Mucosa of descending colon (tissue), 3 donors: ENCODE data around the gene NFIC. TPM values are rescaled to one million over a fixed set of nuclear protein-coding genes. Genes with fewer than 3 reads are reported as not detected.

Source experiments
- ATAC-seq: fragments of 200-7000 bp; cut with Tn5 transposase; one replicate; pipeline ENCODE4 v1.9.1; 2020; ENCODE audit warnings: mild to moderate bottlenecking, moderate library complexity
- DNase-seq, 3 donors: peaks; one replicate each; pipeline ENCODE4 v3.0.0-alpha.2; 2020
- H3K36me3 ChIP-seq: fragments of 200-600 bp; one replicate; pipeline ENCODE4 v1.8.0; 2021; ENCODE audit warnings: low read depth, mild to moderate bottlenecking
- H3K4me1 ChIP-seq: fragments of 200-600 bp; one replicate; pipeline ENCODE4 v1.8.0; 2021; ENCODE audit warnings: low read depth, mild to moderate bottlenecking
- H3K4me3 ChIP-seq: fragments of 200-600 bp; one replicate; pipeline ENCODE4 v1.8.0; 2021; ENCODE audit warnings: mild to moderate bottlenecking
- H3K9me3 ChIP-seq: fragments of 200-600 bp; one replicate; pipeline ENCODE4 v1.8.0; 2021; ENCODE audit warnings: mild to moderate bottlenecking
- CTCF ChIP-seq: fragments of 200-600 bp; IDR thresholded peaks from one replicate; pipeline ENCODE4 v1.8.0; 2022; ENCODE audit warnings: antibody characterized with exemption, mild to moderate bottlenecking
- intact Hi-C, 2 donors: fragments of 100-400 bp; cut with DNase I in 1 of 2; cut with micrococcal nuclease in 1 of 2; formaldehyde crosslinking; loops; one replicate each; pipeline versions ENCODE4 v1.11.0 to v1.11.1; 2022; cut with DNase I, micrococcal nuclease
- total RNA-seq, 3 donors: library from RNA; stranded (reverse); fragmentation: NEBNext Ultra II Directional in 2 of 3; extraction: Animal tissue kit (Norgen Biotek cat#: 25700) in 2 of 3; gene quantifications; one replicate each; pipeline versions ENCODE4 v1.2.1 to v1.2.4, GENCODE V29; 2021 to 2023
- donor health status: DM: no; HTN: no; CAD: no; lungs with moderate emphysema.
- donor health status: DM: no; HTN: no; CAD: no.
- donor health status: DM: no; HTN: yes; CAD: no.

NFIC gene
- total RNA-seq, 3 donors from 2014 or later, result 38.4 to 210 (median 79.3) TPM

- intact Hi-C loops, result loop anchor here (5.0 kb wide), 2 partner anchors 143 to 163 kb away; no protein-coding TSS in a partner anchor
- ATAC-seq, result no peak
Measured at GRCh38 chr19:3470500-3471128, 104.2 kb downstream of the NFIC start.

GRCh38 chr19:3471954-3472655 lies 105.7 kb downstream of the NFIC start:
- Histone ChIP-seq H3K4me3 (no peak overlapping the region), H3K36me3 (no peaks in the 10 kb centered on the region), H3K4me1 (peaks cover 10% of the 10 kb centered on the region), H3K9me3 (no peaks in the 10 kb centered on the region)
- peak; percentile 37 for ATAC-seq
- peak; percentile 62 for TF ChIP-seq CTCF
- peak in 2 of 3 donors; percentile 49 to 61 for DNase-seq
- intact Hi-C loops, result loop anchor here (5.0 kb wide), 2 partner anchors 145 to 165 kb away; no protein-coding TSS in a partner anchor

More at GRCh38 chr19:3470500-3471128, 104.2 kb downstream of the NFIC start:
- no peaks in the 10 kb centered on the region for H3K9me3 ChIP-seq
- H3K36me3 ChIP-seq, result no peaks in the 10 kb centered on the region
- TF ChIP-seq CTCF, result no peak
- H3K4me1 ChIP-seq, result peaks cover 10% of the 10 kb centered on the region
- DNase-seq, result no peak
- no peak overlapping the region for H3K4me3 ChIP-seq

- H3K4me3 ChIP-seq, result no peak overlapping the region
- no peak for TF ChIP-seq CTCF
Measured at GRCh38 chr19:3474010-3474409, 107.6 kb downstream of the NFIC start.

GRCh38 chr19:3474614-3475013 lies 108.2 kb downstream of the NFIC start:
- intact Hi-C loops, result loop anchor here (5.0 kb wide), 2 partner anchors 147 to 167 kb away; no protein-coding TSS in a partner anchor
- no peak overlapping the region for H3K4me3 ChIP-seq

More at GRCh38 chr19:3474010-3474409, 107.6 kb downstream of the NFIC start:
- Histone ChIP-seq H3K36me3 (no peaks in the 10 kb centered on the region), H3K9me3 (no peaks in the 10 kb centered on the region), H3K4me1 (peaks cover 10% of the 10 kb centered on the region)
- DNase-seq (peak in 2 of 3 donors; percentile 66 to 71), ATAC-seq (peak; percentile 76)
- intact Hi-C loops, result loop anchor here (5.0 kb wide), 2 partner anchors 147 to 167 kb away; no protein-coding TSS in a partner anchor

GRCh38 chr19:3475449-3475848 lies 109.1 kb downstream of the NFIC start:
- TF ChIP-seq CTCF, result no peak
- DNase-seq (no peak), ATAC-seq (no peak)
- intact Hi-C loops, result no loop called here
- no peaks in the 10 kb centered on the region for H3K9me3 ChIP-seq
- H3K4me1 ChIP-seq, result peaks cover 10% of the 10 kb centered on the region
- H3K36me3 ChIP-seq, result no peaks in the 10 kb centered on the region
- no peak overlapping the region for H3K4me3 ChIP-seq

More at GRCh38 chr19:3474614-3475013, 108.2 kb downstream of the NFIC start:
- Histone ChIP-seq H3K36me3 (no peaks in the 10 kb centered on the region), H3K9me3 (no peaks in the 10 kb centered on the region), H3K4me1 (peaks cover 10% of the 10 kb centered on the region)
- ATAC-seq, result no peak
- DNase-seq, result no peak
- no peak for TF ChIP-seq CTCF
